ENCODE data around the gene NCK2. TPM values are rescaled to one million over a fixed set of nuclear protein-coding genes. Genes with fewer than 3 reads are reported as not detected.

The NCK2 gene
- total and polyA plus RNA-seq, 2 of the 13 experiments (the other 11 are each of a cell fraction or from before 2014, with no cell fraction given): 14.8 to 23.5 TPM

DNA sequence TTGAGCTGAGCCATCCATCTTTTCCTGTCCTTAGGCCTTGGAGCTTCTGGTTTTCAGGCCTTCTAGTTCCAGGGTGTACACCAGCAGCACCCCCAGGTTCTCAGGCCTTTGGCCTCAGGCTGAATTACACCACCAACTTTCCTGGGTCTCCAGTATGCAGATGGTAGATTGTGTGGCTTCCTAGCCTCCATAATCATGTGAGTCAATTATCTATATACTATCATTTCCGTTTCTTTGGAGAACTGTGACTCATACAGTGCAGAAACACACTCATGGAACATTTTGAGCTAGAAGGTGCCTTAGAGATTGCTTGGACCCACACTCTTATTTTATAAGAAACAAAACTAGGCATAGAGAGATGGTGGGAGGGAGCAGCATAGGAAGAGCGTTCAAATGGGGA, 167.4 kb downstream of the NCK2 start (continued):
- TF ChIP-seq, protein P1, sequence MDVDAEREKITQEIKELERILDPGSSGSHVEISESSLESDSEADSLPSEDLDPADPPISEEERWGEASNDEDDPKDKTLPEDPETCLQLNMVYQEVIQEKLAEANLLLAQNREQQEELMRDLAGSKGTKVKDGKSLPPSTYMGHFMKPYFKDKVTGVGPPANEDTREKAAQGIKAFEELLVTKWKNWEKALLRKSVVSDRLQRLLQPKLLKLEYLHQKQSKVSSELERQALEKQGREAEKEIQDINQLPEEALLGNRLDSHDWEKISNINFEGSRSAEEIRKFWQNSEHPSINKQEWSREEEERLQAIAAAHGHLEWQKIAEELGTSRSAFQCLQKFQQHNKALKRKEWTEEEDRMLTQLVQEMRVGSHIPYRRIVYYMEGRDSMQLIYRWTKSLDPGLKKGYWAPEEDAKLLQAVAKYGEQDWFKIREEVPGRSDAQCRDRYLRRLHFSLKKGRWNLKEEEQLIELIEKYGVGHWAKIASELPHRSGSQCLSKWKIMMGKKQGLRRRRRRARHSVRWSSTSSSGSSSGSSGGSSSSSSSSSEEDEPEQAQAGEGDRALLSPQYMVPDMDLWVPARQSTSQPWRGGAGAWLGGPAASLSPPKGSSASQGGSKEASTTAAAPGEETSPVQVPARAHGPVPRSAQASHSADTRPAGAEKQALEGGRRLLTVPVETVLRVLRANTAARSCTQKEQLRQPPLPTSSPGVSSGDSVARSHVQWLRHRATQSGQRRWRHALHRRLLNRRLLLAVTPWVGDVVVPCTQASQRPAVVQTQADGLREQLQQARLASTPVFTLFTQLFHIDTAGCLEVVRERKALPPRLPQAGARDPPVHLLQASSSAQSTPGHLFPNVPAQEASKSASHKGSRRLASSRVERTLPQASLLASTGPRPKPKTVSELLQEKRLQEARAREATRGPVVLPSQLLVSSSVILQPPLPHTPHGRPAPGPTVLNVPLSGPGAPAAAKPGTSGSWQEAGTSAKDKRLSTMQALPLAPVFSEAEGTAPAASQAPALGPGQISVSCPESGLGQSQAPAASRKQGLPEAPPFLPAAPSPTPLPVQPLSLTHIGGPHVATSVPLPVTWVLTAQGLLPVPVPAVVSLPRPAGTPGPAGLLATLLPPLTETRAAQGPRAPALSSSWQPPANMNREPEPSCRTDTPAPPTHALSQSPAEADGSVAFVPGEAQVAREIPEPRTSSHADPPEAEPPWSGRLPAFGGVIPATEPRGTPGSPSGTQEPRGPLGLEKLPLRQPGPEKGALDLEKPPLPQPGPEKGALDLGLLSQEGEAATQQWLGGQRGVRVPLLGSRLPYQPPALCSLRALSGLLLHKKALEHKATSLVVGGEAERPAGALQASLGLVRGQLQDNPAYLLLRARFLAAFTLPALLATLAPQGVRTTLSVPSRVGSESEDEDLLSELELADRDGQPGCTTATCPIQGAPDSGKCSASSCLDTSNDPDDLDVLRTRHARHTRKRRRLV (CRISPR knock-in tag; IDR thresholded peaks at IDR 0.05): no peak
- no peak for TF ChIP-seq HCFC1 (IDR thresholded peaks at IDR 0.05; ENCODE audit: low read depth, low read length)
- TF ChIP-seq ZFP1 (CRISPR knock-in tag; IDR thresholded peaks at IDR 0.05): no peak
- TF ChIP-seq, protein P2, sequence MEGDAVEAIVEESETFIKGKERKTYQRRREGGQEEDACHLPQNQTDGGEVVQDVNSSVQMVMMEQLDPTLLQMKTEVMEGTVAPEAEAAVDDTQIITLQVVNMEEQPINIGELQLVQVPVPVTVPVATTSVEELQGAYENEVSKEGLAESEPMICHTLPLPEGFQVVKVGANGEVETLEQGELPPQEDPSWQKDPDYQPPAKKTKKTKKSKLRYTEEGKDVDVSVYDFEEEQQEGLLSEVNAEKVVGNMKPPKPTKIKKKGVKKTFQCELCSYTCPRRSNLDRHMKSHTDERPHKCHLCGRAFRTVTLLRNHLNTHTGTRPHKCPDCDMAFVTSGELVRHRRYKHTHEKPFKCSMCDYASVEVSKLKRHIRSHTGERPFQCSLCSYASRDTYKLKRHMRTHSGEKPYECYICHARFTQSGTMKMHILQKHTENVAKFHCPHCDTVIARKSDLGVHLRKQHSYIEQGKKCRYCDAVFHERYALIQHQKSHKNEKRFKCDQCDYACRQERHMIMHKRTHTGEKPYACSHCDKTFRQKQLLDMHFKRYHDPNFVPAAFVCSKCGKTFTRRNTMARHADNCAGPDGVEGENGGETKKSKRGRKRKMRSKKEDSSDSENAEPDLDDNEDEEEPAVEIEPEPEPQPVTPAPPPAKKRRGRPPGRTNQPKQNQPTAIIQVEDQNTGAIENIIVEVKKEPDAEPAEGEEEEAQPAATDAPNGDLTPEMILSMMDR (CRISPR knock-in tag; IDR thresholded peaks at IDR 0.05): no peak
- TF ChIP-seq ZMYM4 (CRISPR knock-in tag; IDR thresholded peaks at IDR 0.05): no peak

GRCh38 chr2:105915005-105915558, 170.4 kb downstream of the NCK2 start:
- H3K9ac ChIP-seq (ENCODE audit: insufficient read depth, low read depth, low read length): no peak overlapping the region
- H3K79me2 ChIP-seq (ENCODE audit: insufficient read depth, low read length): no peaks in the 10 kb centered on the region
- WGBS (ENCODE audit: low lambda C conversion rate): 74% methylated on average over 2 of the region's 2 CpGs
- intact Hi-C loops (cut with micrococcal nuclease; ENCODE audit: unreplicated experiment) (loop anchor here (5.0 kb wide), 3 partner anchors 93 to 173 kb away; partner anchors contain the start of gene NCK2), in situ Hi-C loops (cut with HindIII; ENCODE audit: extremely low pct_ligation_motif_present, low pct_unique_long_range_greater_than_20kb) (no loop called here)
- no peak for FAIRE-seq
- no peak overlapping the region for H3K4me2 ChIP-seq (ENCODE audit: low read depth, low read length)
- H4K20me1 ChIP-seq (ENCODE audit: insufficient read depth, low read length): no peaks in the 10 kb centered on the region
- peaks cover 68% of the 10 kb centered on the region for H3K4me1 ChIP-seq (ENCODE audit: insufficient read depth, low read length)
- BruUV-seq (replicated peaks): no TSS peak
- no peak for ATAC-seq
- no peak for DNase-seq (ENCODE audit: low spot score)
- no peaks in the 10 kb centered on the region for H3K36me3 ChIP-seq (replicated peaks in 1 of 2; ENCODE audit: control insufficient read depth in 1 of 2, insufficient read depth in 2 of 2, low read length in 2 of 2)
- ChIA-PET CTCF (ENCODE audit: low intra/inter-chr PET ratio, low total read pairs) (no interaction called here), POLR2A (no interaction called here)
- H3K27ac ChIP-seq (ENCODE audit: extremely low read length, insufficient read depth, low read length): no peak overlapping the region
- no peak overlapping the region for H2AFZ ChIP-seq (ENCODE audit: low read length)
- H3K9me3 ChIP-seq (ENCODE audit: low read length): no peaks in the 10 kb centered on the region
- H3K27me3 ChIP-seq (ENCODE audit: control insufficient read depth in 1 of 2, insufficient read depth in 2 of 2, low read length in 2 of 2): no peaks in the 10 kb centered on the region
- H3K4me3 ChIP-seq (replicated peaks in 1 of 3; ENCODE audit: insufficient read depth in 1 of 3, low read depth in 2 of 3, low read length in 3 of 3): no peak overlapping the region
- TF ChIP-seq, protein P3, sequence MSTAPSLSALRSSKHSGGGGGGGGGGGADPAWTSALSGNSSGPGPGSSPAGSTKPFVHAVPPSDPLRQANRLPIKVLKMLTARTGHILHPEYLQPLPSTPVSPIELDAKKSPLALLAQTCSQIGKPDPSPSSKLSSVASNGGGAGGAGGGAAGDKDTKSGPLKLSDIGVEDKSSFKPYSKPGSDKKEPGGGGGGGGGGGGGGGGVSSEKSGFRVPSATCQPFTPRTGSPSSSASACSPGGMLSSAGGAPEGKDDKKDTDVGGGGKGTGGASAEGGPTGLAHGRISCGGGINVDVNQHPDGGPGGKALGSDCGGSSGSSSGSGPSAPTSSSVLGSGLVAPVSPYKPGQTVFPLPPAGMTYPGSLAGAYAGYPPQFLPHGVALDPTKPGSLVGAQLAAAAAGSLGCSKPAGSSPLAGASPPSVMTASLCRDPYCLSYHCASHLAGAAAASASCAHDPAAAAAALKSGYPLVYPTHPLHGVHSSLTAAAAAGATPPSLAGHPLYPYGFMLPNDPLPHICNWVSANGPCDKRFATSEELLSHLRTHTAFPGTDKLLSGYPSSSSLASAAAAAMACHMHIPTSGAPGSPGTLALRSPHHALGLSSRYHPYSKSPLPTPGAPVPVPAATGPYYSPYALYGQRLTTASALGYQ (CRISPR knock-in tag; IDR thresholded peaks at IDR 0.05): no peak
- TF ChIP-seq, protein P4, sequence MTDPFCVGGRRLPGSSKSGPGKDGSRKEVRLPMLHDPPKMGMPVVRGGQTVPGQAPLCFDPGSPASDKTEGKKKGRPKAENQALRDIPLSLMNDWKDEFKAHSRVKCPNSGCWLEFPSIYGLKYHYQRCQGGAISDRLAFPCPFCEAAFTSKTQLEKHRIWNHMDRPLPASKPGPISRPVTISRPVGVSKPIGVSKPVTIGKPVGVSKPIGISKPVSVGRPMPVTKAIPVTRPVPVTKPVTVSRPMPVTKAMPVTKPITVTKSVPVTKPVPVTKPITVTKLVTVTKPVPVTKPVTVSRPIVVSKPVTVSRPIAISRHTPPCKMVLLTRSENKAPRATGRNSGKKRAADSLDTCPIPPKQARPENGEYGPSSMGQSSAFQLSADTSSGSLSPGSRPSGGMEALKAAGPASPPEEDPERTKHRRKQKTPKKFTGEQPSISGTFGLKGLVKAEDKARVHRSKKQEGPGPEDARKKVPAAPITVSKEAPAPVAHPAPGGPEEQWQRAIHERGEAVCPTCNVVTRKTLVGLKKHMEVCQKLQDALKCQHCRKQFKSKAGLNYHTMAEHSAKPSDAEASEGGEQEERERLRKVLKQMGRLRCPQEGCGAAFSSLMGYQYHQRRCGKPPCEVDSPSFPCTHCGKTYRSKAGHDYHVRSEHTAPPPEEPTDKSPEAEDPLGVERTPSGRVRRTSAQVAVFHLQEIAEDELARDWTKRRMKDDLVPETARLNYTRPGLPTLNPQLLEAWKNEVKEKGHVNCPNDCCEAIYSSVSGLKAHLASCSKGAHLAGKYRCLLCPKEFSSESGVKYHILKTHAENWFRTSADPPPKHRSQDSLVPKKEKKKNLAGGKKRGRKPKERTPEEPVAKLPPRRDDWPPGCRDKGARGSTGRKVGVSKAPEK (CRISPR knock-in tag; IDR thresholded peaks at IDR 0.05; ENCODE audit: borderline replicate concordance): no peak
- no peak for TF ChIP-seq DNMT3B (CRISPR knock-in tag; conservative IDR thresholded peaks at IDR 0.05)
- no peak for TF ChIP-seq U2AF2 (IDR thresholded peaks at IDR 0.05; ENCODE audit: low read depth, low read length)
- no peak for TF ChIP-seq KDM6A (CRISPR knock-in tag; IDR thresholded peaks at IDR 0.05; ENCODE audit: low read depth)
- no peak for TF ChIP-seq KLF11 (CRISPR knock-in tag; IDR thresholded peaks at IDR 0.05)
- no peak for TF ChIP-seq ZNF138 (CRISPR knock-in tag; IDR thresholded peaks at IDR 0.05; ENCODE audit: low read depth)
- no peak for TF ChIP-seq BRD4 (CRISPR knock-in tag; IDR thresholded peaks at IDR 0.05)

Data from HepG2 (cell line).